MM.1S (cell line): ENCODE measurements around the gene IGF1R.

Source experiments
- DNase-seq: peaks from one replicate; pipeline ENCODE4 v3.0.0-alpha.2; 2015
- H2AFZ ChIP-seq: fragments of 300-600 bp; sonication (generic); 2 replicates; pipeline ENCODE4 v1.6.0; 2016; ENCODE audit warnings: antibody characterized with exemption, low read length
- H3F3A ChIP-seq: fragments of 300-600 bp; sonication (generic); 2 replicates; pipeline ENCODE4 v1.6.1; 2016; ENCODE audit warnings: mild to moderate bottlenecking, antibody characterized with exemption, low read length, moderate library complexity, mixed read lengths; ENCODE audit not compliant: insufficient read depth
- H3K27ac ChIP-seq: fragments of 300-600 bp; sonication (generic); 2 replicates; pipeline ENCODE4 v1.5.1; 2016; ENCODE audit warnings: mild to moderate bottlenecking, low read length
- H3K27me3 ChIP-seq: fragments of 300-600 bp; sonication (generic); replicated peaks from 2 replicates; pipeline ENCODE4 v1.6.0; 2016; ENCODE audit warnings: low read length; ENCODE audit not compliant: insufficient read depth
- H3K36me3 ChIP-seq: fragments of 300-600 bp; sonication (generic); replicated peaks from 2 replicates; pipeline ENCODE4 v1.6.1; 2016; ENCODE audit warnings: mild to moderate bottlenecking, low read length, mixed read lengths; ENCODE audit not compliant: insufficient read depth
- H3K4me1 ChIP-seq: fragments of 300-600 bp; sonication (generic); 2 replicates; pipeline ENCODE4 v1.6.1; 2016; ENCODE audit warnings: low read length, mixed read lengths
- H3K4me2 ChIP-seq: fragments of 300-600 bp; sonication (generic); 2 replicates; pipeline ENCODE4 v1.6.0; 2016; ENCODE audit warnings: low read depth, low read length
- H3K4me3 ChIP-seq: fragments of 300-600 bp; sonication (generic); 2 replicates; pipeline ENCODE4 v1.5.1; 2016; ENCODE audit warnings: low read length, mixed read lengths
- H3K79me2 ChIP-seq: fragments of 300-600 bp; sonication (generic); 2 replicates; pipeline ENCODE4 v1.6.1; 2016; ENCODE audit warnings: mixed run types, low read length, mixed read lengths
- H3K9ac ChIP-seq: fragments of 300-600 bp; sonication (generic); 2 replicates; pipeline ENCODE4 v1.6.1; 2016; ENCODE audit warnings: low read length, mixed read lengths
- H3K9me2 ChIP-seq: fragments of 300-600 bp; sonication (generic); replicated peaks from 2 replicates; pipeline ENCODE4 v1.6.1; 2016; ENCODE audit warnings: mild to moderate bottlenecking, low read length, mixed read lengths; ENCODE audit not compliant: insufficient read depth
- H3K9me3 ChIP-seq: fragments of 300-600 bp; sonication (generic); replicated peaks from 2 replicates; pipeline ENCODE4 v1.6.1; 2016; ENCODE audit warnings: mild to moderate bottlenecking, low read length, mixed read lengths; ENCODE audit not compliant: insufficient read depth
- H4K20me1 ChIP-seq: fragments of 300-600 bp; sonication (generic); 2 replicates; pipeline ENCODE4 v1.6.1; 2016; ENCODE audit warnings: mild to moderate bottlenecking, low read length, moderate library complexity, mixed read lengths; ENCODE audit not compliant: insufficient read depth
- EZH2 ChIP-seq: fragments of 300-600 bp; sonication (generic); optimal IDR thresholded peaks from 2 replicates; pipeline ENCODE3; 2017; ENCODE audit warnings: low read depth, mild to moderate bottlenecking, antibody characterized with exemption, low read length, mixed read lengths
- EZH2phosphoT487 ChIP-seq: fragments of 300-600 bp; sonication (generic); IDR thresholded peaks from 2 replicates; pipeline ENCODE4 v1.6.1; 2018; ENCODE audit warnings: antibody characterized with exemption, low read length
- TF ChIP-seq, protein P1 (sequence below): fragments of 300-600 bp; sonication (generic); IDR thresholded peaks from 2 replicates; pipeline ENCODE4 v1.5.1; 2016; ENCODE audit warnings: antibody characterized with exemption, low read length, mixed read lengths

The IGF1R gene

DNA sequence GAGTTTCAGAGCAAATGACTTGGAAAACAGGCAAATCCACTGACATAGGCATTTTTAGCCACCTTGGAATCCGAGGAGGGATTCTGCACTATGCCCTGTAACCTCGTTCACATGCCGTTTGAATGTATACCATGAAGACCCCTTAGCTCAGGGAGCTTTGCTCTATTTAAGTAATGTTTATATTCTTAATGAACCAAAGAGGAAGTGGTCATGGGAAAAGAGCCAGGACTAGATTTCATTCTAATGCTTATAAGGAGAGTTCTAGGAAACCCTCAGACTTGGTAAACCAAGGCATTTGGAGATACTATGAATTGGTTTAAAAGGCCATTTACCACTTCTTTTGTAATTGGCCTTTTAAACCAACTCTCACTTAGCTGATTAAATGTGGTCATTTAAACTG is 178.9 kb downstream of the IGF1R start:
- H4K20me1 ChIP-seq, result no peaks in the 10 kb centered on the region
- no peak overlapping the region for H3K4me3 ChIP-seq
- no peaks in the 10 kb centered on the region for H3K36me3 ChIP-seq
- DNase-seq, result no peak
- H3K9me3 ChIP-seq, result no peaks in the 10 kb centered on the region
- H3K27ac ChIP-seq, result no peak overlapping the region
- H3K9me2 ChIP-seq, result no peaks in the 10 kb centered on the region
- H3K4me1 ChIP-seq, result no peaks in the 10 kb centered on the region
- H3K27me3 ChIP-seq, result no peaks in the 10 kb centered on the region
- H3F3A ChIP-seq, result no peaks in the 10 kb centered on the region
- H3K9ac ChIP-seq, result no peak overlapping the region
- TF ChIP-seq, protein P1, sequence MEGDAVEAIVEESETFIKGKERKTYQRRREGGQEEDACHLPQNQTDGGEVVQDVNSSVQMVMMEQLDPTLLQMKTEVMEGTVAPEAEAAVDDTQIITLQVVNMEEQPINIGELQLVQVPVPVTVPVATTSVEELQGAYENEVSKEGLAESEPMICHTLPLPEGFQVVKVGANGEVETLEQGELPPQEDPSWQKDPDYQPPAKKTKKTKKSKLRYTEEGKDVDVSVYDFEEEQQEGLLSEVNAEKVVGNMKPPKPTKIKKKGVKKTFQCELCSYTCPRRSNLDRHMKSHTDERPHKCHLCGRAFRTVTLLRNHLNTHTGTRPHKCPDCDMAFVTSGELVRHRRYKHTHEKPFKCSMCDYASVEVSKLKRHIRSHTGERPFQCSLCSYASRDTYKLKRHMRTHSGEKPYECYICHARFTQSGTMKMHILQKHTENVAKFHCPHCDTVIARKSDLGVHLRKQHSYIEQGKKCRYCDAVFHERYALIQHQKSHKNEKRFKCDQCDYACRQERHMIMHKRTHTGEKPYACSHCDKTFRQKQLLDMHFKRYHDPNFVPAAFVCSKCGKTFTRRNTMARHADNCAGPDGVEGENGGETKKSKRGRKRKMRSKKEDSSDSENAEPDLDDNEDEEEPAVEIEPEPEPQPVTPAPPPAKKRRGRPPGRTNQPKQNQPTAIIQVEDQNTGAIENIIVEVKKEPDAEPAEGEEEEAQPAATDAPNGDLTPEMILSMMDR, result no peak
- no peak for TF ChIP-seq EZH2phosphoT487
- no peak for TF ChIP-seq EZH2
- no peak overlapping the region for H3K4me2 ChIP-seq
- H3K79me2 ChIP-seq, result peaks cover 13% of the 10 kb centered on the region; the same call in 1 of the 2 replicates
- no peak overlapping the region for H2AFZ ChIP-seq

DNA sequence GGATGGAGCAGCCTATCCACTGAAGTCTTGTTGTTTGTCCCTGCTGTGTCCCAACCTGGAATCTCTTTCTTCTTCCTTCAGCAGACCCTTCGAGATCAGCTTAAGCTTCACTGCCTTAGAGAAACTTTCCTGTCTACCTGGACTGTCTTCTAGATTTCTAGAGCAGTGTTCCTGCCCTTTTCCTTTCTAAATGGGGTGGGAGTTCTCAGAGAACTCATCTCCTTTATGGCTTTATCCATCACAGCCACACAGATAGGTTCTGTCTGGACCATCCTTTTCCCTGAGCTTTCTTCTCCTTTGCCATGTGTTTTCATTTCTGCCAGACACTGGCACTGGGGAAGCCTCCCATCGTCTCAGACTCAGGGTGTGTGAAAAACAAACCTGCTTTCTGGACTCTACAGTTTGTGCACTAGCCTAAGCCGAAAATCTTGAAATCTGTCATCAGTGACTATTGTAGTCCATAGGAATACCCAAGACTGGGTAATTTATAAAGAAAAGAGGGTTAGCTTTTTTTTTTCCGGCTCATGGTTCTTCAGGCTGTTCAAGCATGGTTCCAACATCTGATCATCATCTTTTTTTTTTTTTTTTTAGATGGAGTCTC is 181.8 kb downstream of the IGF1R start:
- H3K9me3 ChIP-seq, result no peaks in the 10 kb centered on the region
- no peak overlapping the region for H3K4me2 ChIP-seq
- H3K79me2 ChIP-seq, result peaks cover 17% of the 10 kb centered on the region; the same call in 1 of the 2 replicates
- H4K20me1 ChIP-seq, result no peaks in the 10 kb centered on the region
- no peaks in the 10 kb centered on the region for H3K9me2 ChIP-seq
- H3F3A ChIP-seq, result no peaks in the 10 kb centered on the region
- no peaks in the 10 kb centered on the region for H3K4me1 ChIP-seq
- no peaks in the 10 kb centered on the region for H3K36me3 ChIP-seq
- H3K4me3 ChIP-seq, result no peak overlapping the region
- TF ChIP-seq EZH2phosphoT487 (no peak), EZH2 (no peak)
- TF ChIP-seq, protein P1, result no peak
- no peak overlapping the region for H3K9ac ChIP-seq
- H2AFZ ChIP-seq, result no peak overlapping the region
- DNase-seq, result no peak
- no peaks in the 10 kb centered on the region for H3K27me3 ChIP-seq
- no peak overlapping the region for H3K27ac ChIP-seq

DNA sequence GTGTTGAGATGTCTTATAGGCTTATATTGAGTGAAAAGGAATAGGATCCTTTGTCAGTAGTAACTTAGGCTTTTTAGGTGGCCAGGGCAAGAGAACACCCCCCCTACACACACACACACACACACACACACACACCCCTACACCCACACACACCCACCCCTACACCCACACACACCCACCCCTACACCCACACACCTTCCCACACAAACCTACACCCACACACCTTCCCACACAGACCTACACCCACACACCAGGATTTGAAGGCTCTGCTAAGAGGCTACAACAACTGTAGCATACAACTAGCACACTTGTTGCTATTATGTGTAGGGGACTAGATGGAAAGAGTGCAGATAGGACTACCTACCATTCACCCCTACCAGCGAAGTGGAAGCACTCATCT is 186.6 kb downstream of the IGF1R start:
- H2AFZ ChIP-seq, result no peak overlapping the region
- no peaks in the 10 kb centered on the region for H3K4me1 ChIP-seq
- H3K9ac ChIP-seq, result no peak overlapping the region
- no peaks in the 10 kb centered on the region for H3K36me3 ChIP-seq
- no peak for DNase-seq
- H4K20me1 ChIP-seq, result no peaks in the 10 kb centered on the region
- H3K4me2 ChIP-seq, result no peak overlapping the region
- no peaks in the 10 kb centered on the region for H3F3A ChIP-seq
- H3K27me3 ChIP-seq, result no peaks in the 10 kb centered on the region
- H3K27ac ChIP-seq, result no peak overlapping the region
- no peak overlapping the region for H3K4me3 ChIP-seq
- H3K79me2 ChIP-seq, result peaks cover 38% of the 10 kb centered on the region
- H3K9me2 ChIP-seq, result no peaks in the 10 kb centered on the region
- no peaks in the 10 kb centered on the region for H3K9me3 ChIP-seq
- TF ChIP-seq, protein P1, result no peak
- no peak for TF ChIP-seq EZH2phosphoT487
